ENCODE measurements around the gene ADGRV1.

Gene ADGRV1

DNA sequence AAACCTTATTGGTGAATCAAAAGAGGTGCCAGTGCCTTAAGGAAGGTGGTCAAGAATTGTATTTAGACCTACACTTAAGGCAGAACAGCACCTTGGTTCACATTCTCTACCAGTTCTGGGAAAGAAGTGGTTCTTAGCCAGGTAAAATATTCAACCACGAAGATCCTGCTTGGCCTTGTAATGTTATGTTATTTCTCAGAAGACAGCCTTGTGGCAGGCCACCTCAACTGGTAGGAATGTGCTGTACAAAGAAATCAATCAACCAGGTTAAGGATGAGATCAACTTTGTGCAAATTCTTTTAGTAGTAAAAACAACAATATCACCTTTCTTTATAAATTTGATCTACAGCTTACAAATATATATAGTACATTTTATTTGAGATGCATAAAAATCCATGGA lies 577.7 kb downstream of the ADGRV1 start (continued):
- TF ChIP-seq ZBTB17 (tag by site-specific recombination; IDR thresholded peaks at IDR 0.05): no peak

DNA sequence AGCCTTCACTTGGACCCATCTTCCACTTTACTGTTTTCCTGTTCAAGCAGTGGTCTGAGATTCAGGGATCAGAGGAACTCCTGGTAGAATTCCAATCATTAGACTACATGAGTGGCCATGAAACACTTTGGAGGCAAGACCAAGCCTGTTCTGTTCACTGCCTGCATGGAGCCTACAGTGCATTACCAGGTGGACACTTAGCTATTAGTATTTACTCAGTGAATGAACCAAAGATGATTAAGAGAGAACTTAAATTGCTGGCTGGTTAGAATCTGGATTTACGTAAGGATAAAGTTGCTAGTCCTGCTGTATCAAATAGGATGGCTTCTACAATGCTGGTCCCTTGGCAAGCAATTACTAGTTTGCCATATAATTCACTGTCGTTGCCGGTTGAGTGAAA lies 579.0 kb downstream of the ADGRV1 start:
- Histone ChIP-seq H3K4me3 (ENCODE audit: low read depth, low read length) (no peak overlapping the region), H3K36me3 (ENCODE audit: control insufficient read depth in 2 of 2, insufficient read depth in 1 of 2, low read length in 2 of 2) (no peaks in the 10 kb centered on the region), H3K27ac (ENCODE audit: extremely low read depth, low read depth, low read length) (no peak overlapping the region), H3K4me1 (ENCODE audit: control insufficient read depth, insufficient read depth, low read length) (no peaks in the 10 kb centered on the region), H3K9me3 (ENCODE audit: control insufficient read depth, insufficient read depth, low read depth, low read length) (no peaks in the 10 kb centered on the region)
- ChIA-PET CTCF (interaction anchor here (0.6 to 0.9 kb wide), 2 partner anchors 10 to 266 kb away, joined by 4 to 5 read pairs; no protein-coding TSS in a partner anchor), POLR2A (no interaction called here)
- TF ChIP-seq, protein P1, sequence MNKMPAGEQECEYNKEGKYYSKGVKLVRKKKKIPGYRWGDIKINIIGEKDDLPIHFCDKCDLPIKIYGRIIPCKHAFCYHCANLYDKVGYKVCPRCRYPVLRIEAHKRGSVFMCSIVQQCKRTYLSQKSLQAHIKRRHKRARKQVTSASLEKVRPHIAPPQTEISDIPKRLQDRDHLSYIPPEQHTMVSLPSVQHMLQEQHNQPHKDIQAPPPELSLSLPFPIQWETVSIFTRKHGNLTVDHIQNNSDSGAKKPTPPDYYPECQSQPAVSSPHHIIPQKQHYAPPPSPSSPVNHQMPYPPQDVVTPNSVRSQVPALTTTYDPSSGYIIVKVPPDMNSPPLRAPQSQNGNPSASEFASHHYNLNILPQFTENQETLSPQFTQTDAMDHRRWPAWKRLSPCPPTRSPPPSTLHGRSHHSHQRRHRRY (tag by site-specific recombination; IDR thresholded peaks at IDR 0.05): no peak
- TF ChIP-seq ZNF248 (tag by site-specific recombination; IDR thresholded peaks at IDR 0.05): no peak
- TF ChIP-seq GLI2 (tag by site-specific recombination; IDR thresholded peaks at IDR 0.05; ENCODE audit: borderline replicate concordance, low read depth): no peak
- no peak for TF ChIP-seq ZNF132 (tag by site-specific recombination; IDR thresholded peaks at IDR 0.05; ENCODE audit: borderline replicate concordance)
- no peak for TF ChIP-seq ZNF214 (tag by site-specific recombination; IDR thresholded peaks at IDR 0.05; ENCODE audit: borderline replicate concordance)

DNA sequence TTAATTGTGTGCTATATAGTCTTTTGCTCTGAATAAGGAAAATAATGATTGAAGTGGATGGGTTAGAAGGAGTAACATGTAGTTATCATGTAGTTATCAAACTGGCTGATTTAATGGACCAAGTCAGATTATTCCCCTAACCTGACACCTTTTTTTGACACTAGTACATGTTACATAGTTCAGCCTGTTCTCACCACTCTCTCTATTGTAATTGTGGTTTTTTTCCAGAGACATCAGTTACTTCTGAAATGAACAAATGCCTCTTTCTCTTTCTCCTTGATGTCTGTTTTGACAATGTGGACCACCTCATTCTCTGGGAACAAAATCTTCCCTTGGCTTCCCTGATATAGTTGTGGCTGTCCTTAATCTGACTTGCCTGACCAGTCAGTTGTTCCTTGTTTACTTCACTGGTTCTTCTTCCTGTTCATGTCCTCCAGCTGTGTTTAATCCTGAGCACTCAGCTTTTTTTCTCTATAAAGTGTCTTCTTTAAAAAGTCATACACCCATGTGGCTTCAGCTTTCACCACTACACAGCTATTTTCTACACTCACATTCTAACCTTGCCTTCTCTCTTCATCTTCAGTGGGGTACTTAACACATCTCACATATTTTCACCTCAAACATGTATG lies 581.1 kb downstream of the ADGRV1 start:
- no peak overlapping the region for H3K27ac ChIP-seq (ENCODE audit: extremely low read depth, low read depth, low read length)
- no peak for TF ChIP-seq ZNF114 (tag by site-specific recombination; IDR thresholded peaks at IDR 0.05)
- TF ChIP-seq ZNF747 (tag by site-specific recombination; IDR thresholded peaks at IDR 0.05): no peak
- no peak for TF ChIP-seq ZNF561 (tag by site-specific recombination; IDR thresholded peaks at IDR 0.05; ENCODE audit: borderline replicate concordance)
- TF ChIP-seq SP3 (tag by site-specific recombination; IDR thresholded peaks at IDR 0.05): no peak
- no peak for TF ChIP-seq GLI4 (tag by site-specific recombination; IDR thresholded peaks at IDR 0.05)
- TF ChIP-seq HOXA7 (CRISPR knock-in tag; IDR thresholded peaks at IDR 0.05; ENCODE audit: borderline replicate concordance): no peak
- TF ChIP-seq, protein P2, sequence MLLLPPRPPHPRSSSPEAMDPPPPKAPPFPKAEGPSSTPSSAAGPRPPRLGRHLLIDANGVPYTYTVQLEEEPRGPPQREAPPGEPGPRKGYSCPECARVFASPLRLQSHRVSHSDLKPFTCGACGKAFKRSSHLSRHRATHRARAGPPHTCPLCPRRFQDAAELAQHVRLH (tag by site-specific recombination; IDR thresholded peaks at IDR 0.05): no peak
- TF ChIP-seq ZNF529 (tag by site-specific recombination; IDR thresholded peaks at IDR 0.05; ENCODE audit: insufficient replicate concordance): no peak
- TF ChIP-seq ZNF48 (tag by site-specific recombination; IDR thresholded peaks at IDR 0.05): no peak
- no peaks in the 10 kb centered on the region for H3K9me3 ChIP-seq (ENCODE audit: control insufficient read depth, insufficient read depth, low read depth, low read length)
- peaks cover under 1% of the 10 kb centered on the region for H3K4me1 ChIP-seq (ENCODE audit: control insufficient read depth, insufficient read depth, low read length)
- no peaks in the 10 kb centered on the region for H3K36me3 ChIP-seq (ENCODE audit: control insufficient read depth in 2 of 2, insufficient read depth in 1 of 2, low read length in 2 of 2)
- ChIA-PET CTCF (no interaction called here), POLR2A (no interaction called here)
- H3K4me3 ChIP-seq (ENCODE audit: low read depth, low read length): no peak overlapping the region

DNA sequence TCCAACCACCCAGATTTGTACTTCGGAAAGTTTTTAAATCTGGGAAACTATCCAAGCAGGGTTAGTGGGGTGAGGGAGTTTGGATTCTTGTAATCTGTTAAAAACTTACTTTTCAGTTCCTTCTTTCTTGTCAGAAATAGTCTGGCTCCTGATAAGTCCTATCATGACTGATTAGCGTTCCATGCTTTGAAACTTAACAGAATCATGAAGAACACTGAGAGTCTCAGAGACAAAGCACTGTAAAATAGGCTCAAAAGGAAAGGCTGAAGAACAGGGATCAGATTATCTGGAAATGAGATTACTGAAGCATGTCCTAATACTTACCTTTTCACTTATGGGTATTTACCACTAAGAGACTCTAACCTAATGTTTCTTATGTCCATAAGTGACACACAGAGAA lies 582.1 kb downstream of the ADGRV1 start:
- H3K4me3 ChIP-seq (ENCODE audit: low read depth, low read length): no peak overlapping the region
- H3K9me3 ChIP-seq (ENCODE audit: control insufficient read depth, insufficient read depth, low read depth, low read length): no peaks in the 10 kb centered on the region
- TF ChIP-seq GLIS1 (tag by site-specific recombination; IDR thresholded peaks at IDR 0.05): no peak
- TF ChIP-seq ZNF621 (tag by site-specific recombination; IDR thresholded peaks at IDR 0.05): no peak
- TF ChIP-seq GLIS2 (tag by site-specific recombination; IDR thresholded peaks at IDR 0.05): no peak
- TF ChIP-seq KLF10 (tag by site-specific recombination; IDR thresholded peaks at IDR 0.05): no peak
- POLR2A ChIA-PET: no interaction called here
- H3K27ac ChIP-seq (ENCODE audit: extremely low read depth, low read depth, low read length): no peak overlapping the region
- H3K36me3 ChIP-seq (ENCODE audit: control insufficient read depth in 2 of 2, insufficient read depth in 1 of 2, low read length in 2 of 2): no peaks in the 10 kb centered on the region
- CTCF ChIA-PET: no interaction called here
- peaks cover 9% of the 10 kb centered on the region for H3K4me1 ChIP-seq (ENCODE audit: control insufficient read depth, insufficient read depth, low read length)
